OCI-LY7 (cell line): ENCODE data around the gene FAM107A.

Experiments used
- EZH2phosphoT487 ChIP-seq: fragments of 200-600 bp; sonication (generic); IDR thresholded peaks from 2 replicates; pipeline ENCODE4 v1.6.1; 2018; ENCODE audit warnings: low read depth, borderline replicate concordance, mild to moderate bottlenecking, mixed run types, antibody characterized with exemption, low read length, moderate library complexity, mixed read lengths
- TF ChIP-seq, protein P1 (sequence below): fragments of 200-600 bp; sonication (generic); conservative IDR thresholded peaks from 2 replicates; pipeline ENCODE4 v1.5.1; 2014; ENCODE audit warnings: mild to moderate bottlenecking, antibody characterized with exemption, low read length, moderate library complexity, mixed read lengths

DNA sequence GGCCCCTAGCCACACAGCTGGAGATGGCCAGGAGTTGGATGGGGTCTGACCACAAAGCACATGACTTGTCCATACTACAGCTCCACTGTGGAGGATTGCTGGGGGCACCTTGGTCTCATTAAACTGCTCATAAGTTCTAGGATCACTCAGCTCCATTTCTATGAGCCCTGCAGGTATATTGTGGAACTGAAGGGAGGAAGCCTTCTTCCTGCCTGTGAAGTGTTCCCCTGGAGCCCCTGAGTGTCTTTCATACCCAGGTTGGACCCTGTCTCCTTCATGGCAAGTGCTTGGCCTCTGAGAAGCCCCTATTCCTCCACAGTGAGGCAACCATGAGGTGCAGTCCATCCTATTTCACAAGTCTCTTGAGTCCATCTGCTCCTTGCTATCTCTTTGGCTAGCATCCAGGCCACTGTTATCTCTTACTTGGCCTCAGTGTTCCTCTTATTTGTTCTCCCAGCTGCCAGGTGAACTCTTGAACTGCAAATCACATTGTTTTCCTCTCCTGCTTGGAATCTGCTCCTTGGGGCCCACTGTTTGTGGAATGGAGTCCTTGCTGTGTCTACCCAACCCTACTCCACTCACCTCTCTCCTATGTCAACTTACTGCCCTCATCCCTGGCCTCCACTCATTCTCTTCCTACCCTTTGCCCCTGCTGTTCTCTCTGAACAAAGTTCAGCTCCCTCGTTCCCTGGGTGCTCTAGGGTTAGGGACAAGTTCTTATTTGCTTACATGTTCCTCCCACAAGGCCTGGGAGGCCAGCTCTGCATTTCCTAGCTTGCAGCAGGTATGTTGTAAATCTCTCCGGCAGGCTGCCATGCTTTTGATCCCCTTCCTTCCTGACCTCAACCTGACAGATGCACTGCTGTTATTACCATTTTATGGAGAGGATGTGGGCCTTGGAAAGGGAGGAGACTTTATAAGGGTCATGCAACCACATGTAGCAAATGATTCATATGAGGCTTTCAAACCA lies 41.4 kb downstream of the FAM107A start:
- TF ChIP-seq EZH2phosphoT487, result no peak
- TF ChIP-seq, protein P1, sequence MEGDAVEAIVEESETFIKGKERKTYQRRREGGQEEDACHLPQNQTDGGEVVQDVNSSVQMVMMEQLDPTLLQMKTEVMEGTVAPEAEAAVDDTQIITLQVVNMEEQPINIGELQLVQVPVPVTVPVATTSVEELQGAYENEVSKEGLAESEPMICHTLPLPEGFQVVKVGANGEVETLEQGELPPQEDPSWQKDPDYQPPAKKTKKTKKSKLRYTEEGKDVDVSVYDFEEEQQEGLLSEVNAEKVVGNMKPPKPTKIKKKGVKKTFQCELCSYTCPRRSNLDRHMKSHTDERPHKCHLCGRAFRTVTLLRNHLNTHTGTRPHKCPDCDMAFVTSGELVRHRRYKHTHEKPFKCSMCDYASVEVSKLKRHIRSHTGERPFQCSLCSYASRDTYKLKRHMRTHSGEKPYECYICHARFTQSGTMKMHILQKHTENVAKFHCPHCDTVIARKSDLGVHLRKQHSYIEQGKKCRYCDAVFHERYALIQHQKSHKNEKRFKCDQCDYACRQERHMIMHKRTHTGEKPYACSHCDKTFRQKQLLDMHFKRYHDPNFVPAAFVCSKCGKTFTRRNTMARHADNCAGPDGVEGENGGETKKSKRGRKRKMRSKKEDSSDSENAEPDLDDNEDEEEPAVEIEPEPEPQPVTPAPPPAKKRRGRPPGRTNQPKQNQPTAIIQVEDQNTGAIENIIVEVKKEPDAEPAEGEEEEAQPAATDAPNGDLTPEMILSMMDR, result no peak
